Pancreas (tissue), 10 donors: ENCODE data around the gene DLG4. TPM values are rescaled to one million over a fixed set of nuclear protein-coding genes. Genes with fewer than 3 reads are reported as not detected.
"Not testable (repeated sequence)": the region's sequence is repeated elsewhere in the genome, so short reads cannot be mapped to it uniquely, and the experiment has no call there.

Source experiments
- ATAC-seq, 4 donors: fragments of 200-7000 bp; cut with Tn5 transposase; one replicate each; pipeline versions ENCODE4 v1.8.0 to v1.9.1; 2020; ENCODE audit warnings: mild to moderate bottlenecking in 4 of 4, moderate library complexity in 4 of 4
- DNase-seq, 6 donors: peaks; one replicate each; pipeline ENCODE4 v3.0.0-alpha.2; 2020
- FAIRE-seq: peaks from 2 replicates; lab custom pipeline; 2012; peaks lifted over from hg19 to GRCh38; lab: Jason Lieb, UNC
- H3K27ac ChIP-seq, 4 donors: fragments of 200-600 bp; sonication (generic); 1 replicate in 3 of 4; 2 replicates in 1 of 4; pipeline versions ENCODE4 v1.5.0 to v1.8.0; 2020
- H3K27me3 ChIP-seq, 4 donors: fragments of 200-600 bp; one replicate each; pipeline ENCODE4 v1.8.0; 2021
- H3K36me3 ChIP-seq, 3 donors: fragments of 200-600 bp; sonication (generic) in 1 of 3; one replicate each; pipeline versions ENCODE4 v1.5.0 to v1.8.0; 2020 to 2021
- H3K4me1 ChIP-seq, 3 donors: fragments of 200-600 bp; one replicate each; pipeline ENCODE4 v1.8.0; 2021
- H3K4me3 ChIP-seq, 4 donors: fragments of 200-600 bp; sonication (generic) in 2 of 4; one replicate each; pipeline versions ENCODE4 v1.5.0 to v1.8.0; 2020 to 2021
- H3K9me3 ChIP-seq, 4 donors: fragments of 200-600 bp; one replicate each; pipeline ENCODE4 v1.8.0; 2021
- CTCF ChIP-seq, 4 donors: fragments of 200-600 bp; sonication (generic) in 3 of 4; IDR thresholded peaks; one replicate each; pipeline versions ENCODE4 v1.5.0 to v1.8.0; 2021; ENCODE audit warnings: antibody characterized with exemption in 4 of 4
- WGBS, 2 donors: extraction: QIAGEN DNeasy Blood & Tissue Kit; methylation state at CpG; one replicate each; pipeline ENCODE4 v1.1.7; 2013; 5-methylcytosine and 5-hydroxymethylcytosine counted together
- intact Hi-C, 3 donors: fragments of 100-400 bp; cut with DNase I; formaldehyde crosslinking; loops; one replicate each; pipeline versions ENCODE4 v1.11.1 to v1.14.2; 2022
- polyA plus RNA-seq, 2 donors: library from polyadenylated mRNA; stranded (reverse); fragments of 200-250 nt; gene quantifications; one replicate each; pipeline ENCODE4 v1.2.3, GENCODE V29; 2013
- total RNA-seq, 6 donors: library from RNA; stranded (reverse); fragmentation: NEBNext Ultra II Directional in 4 of 6; extraction: Animal tissue kit (Norgen Biotek cat#: 25700) in 4 of 6; gene quantifications; one replicate each; pipeline versions ENCODE4 v1.2.1 to v1.2.4, GENCODE V29; 2021 to 2023
- donor health status: healthy with polysubstance abuse.
- donor health status: DM: no; HTN: no; CAD: no; lungs with moderate emphysema.
- donor health status: DM: no; HTN: no; CAD: no.
- donor health status: control.
- donor health status: control.
- donor health status: Bipolar disorder and iron deficiency.
- donor health status: DM: yes; HTN: yes; CAD: no.
- donor health status: DM: no; HTN: no; CAD: no.
- donor health status: DM: no; HTN: no; CAD: no.
- donor health status: DM: yes; HTN: yes; CAD: no.

DLG4 gene
- total and polyA plus RNA-seq, 8 donors, result 2.8 to 19.8 (median 7.8) TPM

- Histone ChIP-seq H3K4me3 (peak overlapping the region in 3 of 4 donors; percentile 86 to 97 (median 95)), H3K27me3 (no peaks in the 10 kb centered on the region), H3K9me3 (no peaks in the 10 kb centered on the region), H3K4me1 (peaks cover 8 to 27% (median 11%) of the 10 kb centered on the region in 3 donors), H3K27ac (peak overlapping the region in 1 of 4 donors; percentile 12), H3K36me3 (peaks cover 0 to 7% (median 0%) of the 10 kb centered on the region in 3 donors)
- 83 to 86% methylated on average over 7 of the region's 7 CpGs for WGBS, 2 donors
- DNase-seq (no peak), ATAC-seq (no peak), FAIRE-seq (no peak)
- no peak for TF ChIP-seq CTCF (IDR thresholded peaks at IDR 0.05)
- intact Hi-C loops, result no loop called here
Observed at GRCh38 chr17:7249830-7250229, 30.2 kb upstream of the DLG4 start.

- Histone ChIP-seq H3K27me3 (no peaks in the 10 kb centered on the region), H3K36me3 (peaks cover 0 to 4% (median 0%) of the 10 kb centered on the region in 3 donors), H3K4me3 (no peak overlapping the region), H3K4me1 (peaks cover 8 to 27% (median 11%) of the 10 kb centered on the region in 3 donors), H3K27ac (no peak overlapping the region), H3K9me3 (no peaks in the 10 kb centered on the region)
- DNase-seq (no peak), FAIRE-seq (no peak), ATAC-seq (no peak)
- intact Hi-C loops, result no loop called here
- 71 to 77% methylated on average over 6 of the region's 6 CpGs for WGBS, 2 donors
- no peak for TF ChIP-seq CTCF (IDR thresholded peaks at IDR 0.05)
Observed at GRCh38 chr17:7249214-7249613, 29.6 kb upstream of the DLG4 start.

- intact Hi-C loops, result no loop called here
- FAIRE-seq, result no peak
- H3K27me3 ChIP-seq, result no peaks in the 10 kb centered on the region
- peaks cover 8 to 30% (median 11%) of the 10 kb centered on the region in 3 donors for H3K4me1 ChIP-seq
- no peaks in the 10 kb centered on the region for H3K9me3 ChIP-seq
- WGBS, 2 donors, result 55 to 65% methylated on average over 4 of the region's 4 CpGs
- ATAC-seq, result no peak
- H3K4me3 ChIP-seq, result no peak overlapping the region
- no peak overlapping the region for H3K27ac ChIP-seq
- no peak for TF ChIP-seq CTCF (IDR thresholded peaks at IDR 0.05)
- no peak for DNase-seq
- H3K36me3 ChIP-seq, result peaks cover 0 to 4% (median 0%) of the 10 kb centered on the region in 3 donors
Observed at GRCh38 chr17:7248796-7249195, 29.2 kb upstream of the DLG4 start.

GRCh38 chr17:7246779-7247178 lies 27.1 kb upstream of the DLG4 start:
- ATAC-seq (no peak), FAIRE-seq (no peak), DNase-seq (no peak)
- no peak overlapping the region for H3K27ac ChIP-seq
- no peaks in the 10 kb centered on the region for H3K27me3 ChIP-seq
- no peaks in the 10 kb centered on the region for H3K9me3 ChIP-seq
- no peak overlapping the region for H3K4me3 ChIP-seq
- 81 to 88% methylated on average over 5 of the region's 5 CpGs for WGBS, 2 donors
- intact Hi-C loops, result no loop called here
- peaks cover 6 to 23% (median 8%) of the 10 kb centered on the region in 3 donors for H3K4me1 ChIP-seq
- TF ChIP-seq CTCF (IDR thresholded peaks at IDR 0.05), result no peak
- H3K36me3 ChIP-seq, result peaks cover 0 to 4% (median 0%) of the 10 kb centered on the region in 3 donors

- H3K36me3 ChIP-seq, ATAC-seq, intact Hi-C loops, H3K27me3 ChIP-seq, H3K9me3 ChIP-seq, FAIRE-seq: not testable (repeated sequence)
- Histone ChIP-seq H3K4me3 (peak overlapping the region in 2 of 4 donors; percentile 64 to 72), H3K4me1 (peaks cover 14 to 21% (median 16%) of the 10 kb centered on the region in 3 donors), H3K27ac (peak overlapping the region in 3 of 4 donors; percentile 94 to 99 (median 97))
- 53 to 67% methylated on average over 10 of the region's 10 CpGs for WGBS, 2 donors
- peak in 1 of 6 donors; percentile 37 for DNase-seq
Observed at GRCh38 chr17:7243838-7244237, 24.2 kb upstream of the DLG4 start.
